ENCODE data around the gene ZNF789. TPM values are rescaled to one million over a fixed set of nuclear protein-coding genes. Genes with fewer than 3 reads are reported as not detected.

ZNF789 gene
- total and polyA plus RNA-seq, 10 of the 15 experiments (the other 5 are each of a cell fraction or from before 2014, with no cell fraction given) = 5.6 to 44.6 (median 21.3) TPM

- 95% methylated on average over 12 of the region's 12 CpGs for WGBS (ENCODE audit: insufficient coverage, insufficient replicate concordance, low lambda C conversion rate, missing lambda C conversion rate)
Observed at GRCh38 chr7:99531354-99531765, 58.7 kb downstream of the ZNF789 start.

More at GRCh38 chr7:99531354-99531765, 58.7 kb downstream of the ZNF789 start:
- Histone ChIP-seq H2AFZ (ENCODE audit: control insufficient read depth, low read depth, low read length) (no peak overlapping the region), H3K9ac (ENCODE audit: control insufficient read depth, insufficient read depth, low read length) (no peak overlapping the region), H4K20me1 (ENCODE audit: control insufficient read depth, insufficient read depth) (no peaks in the 10 kb centered on the region), H3K4me3 (no peak overlapping the region), H3K27me3 (replicated peaks in 1 of 2; ENCODE audit: control insufficient read depth in 2 of 2, insufficient read depth in 2 of 2, low read length in 1 of 2) (no peaks in the 10 kb centered on the region), H3K4me2 (ENCODE audit: control insufficient read depth, insufficient read depth) (no peak overlapping the region), H3K36me3 (ENCODE audit: control insufficient read depth in 2 of 2, insufficient read depth in 2 of 2, low read length in 1 of 2) (peaks cover 6 to 25% of the 10 kb centered on the region in 2 experiments), H3K9me3 (replicated peaks; ENCODE audit: control insufficient read depth, insufficient read depth, low read length) (peaks cover 41% of the 10 kb centered on the region), H3K4me1 (ENCODE audit: control insufficient read depth, insufficient read depth, low read length) (no peaks in the 10 kb centered on the region), H3K79me2 (ENCODE audit: control insufficient read depth, insufficient read depth, low read length) (no peaks in the 10 kb centered on the region), H3K27ac (ENCODE audit: control insufficient read depth, insufficient read depth) (no peak overlapping the region)
- ChIA-PET SMC1A (ENCODE audit: uncharacterized antibody, unreplicated experiment) (no interaction called here), CTCF (interaction anchor here (1.0 kb wide), 1 partner anchor 49 kb away, joined by 3 read pairs; no protein-coding TSS in a partner anchor), RAD21 (ENCODE audit: unreplicated experiment) (no interaction called here), POLR2A (interaction anchor here (0.5 kb wide), 1 partner anchor 18 kb away, joined by 3 read pairs; no protein-coding TSS in a partner anchor)
- no peak for FAIRE-seq
- TF ChIP-seq, protein P1, sequence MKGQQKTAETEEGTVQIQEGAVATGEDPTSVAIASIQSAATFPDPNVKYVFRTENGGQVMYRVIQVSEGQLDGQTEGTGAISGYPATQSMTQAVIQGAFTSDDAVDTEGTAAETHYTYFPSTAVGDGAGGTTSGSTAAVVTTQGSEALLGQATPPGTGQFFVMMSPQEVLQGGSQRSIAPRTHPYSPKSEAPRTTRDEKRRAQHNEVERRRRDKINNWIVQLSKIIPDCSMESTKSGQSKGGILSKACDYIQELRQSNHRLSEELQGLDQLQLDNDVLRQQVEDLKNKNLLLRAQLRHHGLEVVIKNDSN (IDR thresholded peaks at IDR 0.05; ENCODE audit: borderline replicate concordance, extremely low read length, insufficient read depth, low read depth, low read length) = peak; percentile 23
- TF ChIP-seq, protein P2, sequence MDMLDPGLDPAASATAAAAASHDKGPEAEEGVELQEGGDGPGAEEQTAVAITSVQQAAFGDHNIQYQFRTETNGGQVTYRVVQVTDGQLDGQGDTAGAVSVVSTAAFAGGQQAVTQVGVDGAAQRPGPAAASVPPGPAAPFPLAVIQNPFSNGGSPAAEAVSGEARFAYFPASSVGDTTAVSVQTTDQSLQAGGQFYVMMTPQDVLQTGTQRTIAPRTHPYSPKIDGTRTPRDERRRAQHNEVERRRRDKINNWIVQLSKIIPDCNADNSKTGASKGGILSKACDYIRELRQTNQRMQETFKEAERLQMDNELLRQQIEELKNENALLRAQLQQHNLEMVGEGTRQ (IDR thresholded peaks at IDR 0.05; ENCODE audit: borderline replicate concordance, low read depth, low read length) = no peak
- no peak for TF ChIP-seq NR2C2 (IDR thresholded peaks at IDR 0.05; ENCODE audit: borderline replicate concordance, control insufficient read depth, insufficient read length, low read depth)
- TF ChIP-seq RELB (IDR thresholded peaks at IDR 0.05; ENCODE audit: low read depth) = peak; percentile 36; the same call in 1 of the 2 replicates
- peak; percentile 33; the same call in 1 of the 2 replicates for TF ChIP-seq ZNF217 (IDR thresholded peaks at IDR 0.05)
- TF ChIP-seq YBX1 (IDR thresholded peaks at IDR 0.05) = no peak
- 0 out of 2 replicates have a peak, but pooled peaks have one; percentile 13 for TF ChIP-seq TCF7 (IDR thresholded peaks at IDR 0.05; ENCODE audit: borderline replicate concordance)
- TF ChIP-seq FOS (IDR thresholded peaks at IDR 0.05; ENCODE audit: borderline replicate concordance, extremely low read depth, insufficient read length) = no peak
- TF ChIP-seq KLF5 (IDR thresholded peaks at IDR 0.05; ENCODE audit: partially characterized antibody) = peak; percentile 94
- TF ChIP-seq CBX5 (IDR thresholded peaks at IDR 0.05; ENCODE audit: low read depth) = peak; percentile 100
- TF ChIP-seq, protein P3, sequence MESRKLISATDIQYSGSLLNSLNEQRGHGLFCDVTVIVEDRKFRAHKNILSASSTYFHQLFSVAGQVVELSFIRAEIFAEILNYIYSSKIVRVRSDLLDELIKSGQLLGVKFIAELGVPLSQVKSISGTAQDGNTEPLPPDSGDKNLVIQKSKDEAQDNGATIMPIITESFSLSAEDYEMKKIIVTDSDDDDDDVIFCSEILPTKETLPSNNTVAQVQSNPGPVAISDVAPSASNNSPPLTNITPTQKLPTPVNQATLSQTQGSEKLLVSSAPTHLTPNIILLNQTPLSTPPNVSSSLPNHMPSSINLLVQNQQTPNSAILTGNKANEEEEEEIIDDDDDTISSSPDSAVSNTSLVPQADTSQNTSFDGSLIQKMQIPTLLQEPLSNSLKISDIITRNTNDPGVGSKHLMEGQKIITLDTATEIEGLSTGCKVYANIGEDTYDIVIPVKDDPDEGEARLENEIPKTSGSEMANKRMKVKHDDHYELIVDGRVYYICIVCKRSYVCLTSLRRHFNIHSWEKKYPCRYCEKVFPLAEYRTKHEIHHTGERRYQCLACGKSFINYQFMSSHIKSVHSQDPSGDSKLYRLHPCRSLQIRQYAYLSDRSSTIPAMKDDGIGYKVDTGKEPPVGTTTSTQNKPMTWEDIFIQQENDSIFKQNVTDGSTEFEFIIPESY (IDR thresholded peaks at IDR 0.05) = peak; percentile 54
- no peak for TF ChIP-seq HDAC2 (IDR thresholded peaks at IDR 0.05)
- no peak for TF ChIP-seq WRNIP1 (IDR thresholded peaks at IDR 0.05; ENCODE audit: borderline replicate concordance, low read depth, low read length)
- in situ Hi-C loops (cut with MboI) (no loop called here), intact Hi-C loops (cut with micrococcal nuclease; ENCODE audit: unreplicated experiment) (no loop called here)
- BruUV-seq (replicated peaks) = no TSS peak
- no peak for ATAC-seq
- no peak for DNase-seq (ENCODE audit: low read depth, low spot score)
